ENCODE results near the gene C1QTNF4. TPM values are rescaled to one million over a fixed set of nuclear protein-coding genes. Genes with fewer than 3 reads are reported as not detected.

The C1QTNF4 gene
- total and polyA plus RNA-seq, 2 of the 13 experiments (the other 11 are each of a cell fraction or from before 2014, with no cell fraction given) = not detected

DNA sequence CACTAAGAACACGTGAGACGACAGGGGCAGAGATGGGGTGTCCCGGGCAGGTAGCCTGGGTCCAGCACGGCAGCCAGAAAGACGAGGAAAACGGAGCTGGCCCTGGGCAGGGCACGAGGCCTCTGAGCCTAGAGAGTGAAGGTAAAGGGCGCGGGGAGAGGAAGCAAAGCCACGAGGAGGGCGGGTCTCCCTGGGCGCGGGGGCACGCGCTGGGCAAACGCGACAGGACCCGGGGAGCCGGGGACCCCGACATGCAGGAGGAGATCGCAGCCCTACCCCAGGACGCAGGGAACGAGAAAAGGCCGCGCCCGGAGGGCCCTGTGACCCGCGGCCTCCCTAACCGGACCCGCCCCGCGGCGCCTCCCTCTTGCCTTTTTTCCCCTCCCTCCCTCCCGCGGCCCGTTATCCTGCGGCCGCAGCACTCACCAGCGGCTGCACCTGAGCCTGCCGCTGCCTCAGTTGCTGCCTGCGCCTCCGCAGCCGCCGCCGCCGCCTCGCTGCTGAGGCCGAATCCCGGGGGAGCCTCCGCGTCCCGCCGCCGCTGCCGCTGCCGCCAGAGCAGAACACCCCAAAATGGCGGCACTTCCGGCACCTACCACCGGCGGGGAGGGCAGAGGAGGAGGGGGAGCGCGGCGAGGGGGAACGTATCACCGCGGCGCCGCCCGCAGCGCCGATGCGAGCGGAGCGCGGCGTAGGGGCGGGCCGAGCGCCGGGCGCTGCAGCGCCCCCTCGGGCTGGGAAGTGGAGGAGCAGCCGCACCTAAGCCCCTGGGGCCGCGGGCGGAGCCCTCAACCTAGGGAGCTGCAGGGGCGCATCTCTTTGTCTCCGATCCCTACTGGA lies 41.4 kb downstream of the C1QTNF4 start, which contains the start of gene CELF1 (continued):
- TF ChIP-seq, protein P1, sequence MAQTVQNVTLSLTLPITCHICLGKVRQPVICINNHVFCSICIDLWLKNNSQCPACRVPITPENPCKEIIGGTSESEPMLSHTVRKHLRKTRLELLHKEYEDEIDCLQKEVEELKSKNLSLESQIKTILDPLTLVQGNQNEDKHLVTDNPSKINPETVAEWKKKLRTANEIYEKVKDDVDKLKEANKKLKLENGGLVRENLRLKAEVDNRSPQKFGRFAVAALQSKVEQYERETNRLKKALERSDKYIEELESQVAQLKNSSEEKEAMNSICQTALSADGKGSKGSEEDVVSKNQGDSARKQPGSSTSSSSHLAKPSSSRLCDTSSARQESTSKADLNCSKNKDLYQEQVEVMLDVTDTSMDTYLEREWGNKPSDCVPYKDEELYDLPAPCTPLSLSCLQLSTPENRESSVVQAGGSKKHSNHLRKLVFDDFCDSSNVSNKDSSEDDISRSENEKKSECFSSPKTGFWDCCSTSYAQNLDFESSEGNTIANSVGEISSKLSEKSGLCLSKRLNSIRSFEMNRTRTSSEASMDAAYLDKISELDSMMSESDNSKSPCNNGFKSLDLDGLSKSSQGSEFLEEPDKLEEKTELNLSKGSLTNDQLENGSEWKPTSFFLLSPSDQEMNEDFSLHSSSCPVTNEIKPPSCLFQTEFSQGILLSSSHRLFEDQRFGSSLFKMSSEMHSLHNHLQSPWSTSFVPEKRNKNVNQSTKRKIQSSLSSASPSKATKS (CRISPR knock-in tag; IDR thresholded peaks at IDR 0.05) = no peak
- no peak for TF ChIP-seq TEAD2 (CRISPR knock-in tag; IDR thresholded peaks at IDR 0.05)
- TF ChIP-seq MYC (CRISPR knock-in tag; IDR thresholded peaks at IDR 0.05; ENCODE audit: borderline replicate concordance) = peak; percentile 83
- TF ChIP-seq HNF4G (IDR thresholded peaks at IDR 0.05; ENCODE audit: borderline replicate concordance, low read depth, low read length) = no peak
- peak; percentile 39; the same call in 1 of the 2 replicates for TF ChIP-seq HNF4G (CRISPR knock-in tag; IDR thresholded peaks at IDR 0.05; ENCODE audit: borderline replicate concordance, low read depth)
- 0 out of 2 replicates have a peak, but pooled peaks have one; percentile 19 for TF ChIP-seq NR0B2 (CRISPR knock-in tag; IDR thresholded peaks at IDR 0.05)
- TF ChIP-seq ZNF572 (CRISPR knock-in tag; IDR thresholded peaks at IDR 0.05) = 0 out of 2 replicates have a peak, but pooled peaks have one; percentile 67
- TF ChIP-seq ZBTB42 (CRISPR knock-in tag; IDR thresholded peaks at IDR 0.05) = peak; percentile 36; the same call in 1 of the 2 replicates
- no peak for TF ChIP-seq DNMT3B (CRISPR knock-in tag; conservative IDR thresholded peaks at IDR 0.05)
- peak; percentile 96 for TF ChIP-seq ZNF644 (CRISPR knock-in tag; IDR thresholded peaks at IDR 0.05; ENCODE audit: low read depth)
- no peak for TF ChIP-seq SMARCE1 (IDR thresholded peaks at IDR 0.05; ENCODE audit: borderline replicate concordance)
- TF ChIP-seq RBM22 (optimal IDR thresholded peaks at IDR 0.05; ENCODE audit: low read length) = no peak
- TF ChIP-seq, protein P2, sequence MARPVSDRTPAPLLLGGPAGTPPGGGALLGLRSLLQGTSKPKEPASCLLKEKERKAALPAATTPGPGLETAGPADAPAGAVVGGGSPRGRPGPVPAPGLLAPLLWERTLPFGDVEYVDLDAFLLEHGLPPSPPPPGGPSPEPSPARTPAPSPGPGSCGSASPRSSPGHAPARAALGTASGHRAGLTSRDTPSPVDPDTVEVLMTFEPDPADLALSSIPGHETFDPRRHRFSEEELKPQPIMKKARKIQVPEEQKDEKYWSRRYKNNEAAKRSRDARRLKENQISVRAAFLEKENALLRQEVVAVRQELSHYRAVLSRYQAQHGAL (CRISPR knock-in tag; IDR thresholded peaks at IDR 0.05; ENCODE audit: not compliant biosample characterization) = no peak
- no peak for TF ChIP-seq SIN3B (IDR thresholded peaks at IDR 0.05; ENCODE audit: low read length)
- peak; percentile 19; the same call in 1 of the 2 replicates for TF ChIP-seq ZNF430 (CRISPR knock-in tag; IDR thresholded peaks at IDR 0.05)
- TF ChIP-seq, protein P3, sequence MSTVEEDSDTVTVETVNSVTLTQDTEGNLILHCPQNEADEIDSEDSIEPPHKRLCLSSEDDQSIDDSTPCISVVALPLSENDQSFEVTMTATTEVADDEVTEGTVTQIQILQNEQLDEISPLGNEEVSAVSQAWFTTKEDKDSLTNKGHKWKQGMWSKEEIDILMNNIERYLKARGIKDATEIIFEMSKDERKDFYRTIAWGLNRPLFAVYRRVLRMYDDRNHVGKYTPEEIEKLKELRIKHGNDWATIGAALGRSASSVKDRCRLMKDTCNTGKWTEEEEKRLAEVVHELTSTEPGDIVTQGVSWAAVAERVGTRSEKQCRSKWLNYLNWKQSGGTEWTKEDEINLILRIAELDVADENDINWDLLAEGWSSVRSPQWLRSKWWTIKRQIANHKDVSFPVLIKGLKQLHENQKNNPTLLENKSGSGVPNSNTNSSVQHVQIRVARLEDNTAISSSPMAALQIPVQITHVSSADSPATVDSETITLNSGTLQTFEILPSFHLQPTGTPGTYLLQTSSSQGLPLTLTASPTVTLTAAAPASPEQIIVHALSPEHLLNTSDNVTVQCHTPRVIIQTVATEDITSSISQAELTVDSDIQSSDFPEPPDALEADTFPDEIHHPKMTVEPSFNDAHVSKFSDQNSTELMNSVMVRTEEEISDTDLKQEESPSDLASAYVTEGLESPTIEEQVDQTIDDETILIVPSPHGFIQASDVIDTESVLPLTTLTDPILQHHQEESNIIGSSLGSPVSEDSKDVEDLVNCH (CRISPR knock-in tag; IDR thresholded peaks at IDR 0.05) = no peak
- no peak; the same call in 1 of the 2 replicates for TF ChIP-seq TBX2 (CRISPR knock-in tag; IDR thresholded peaks at IDR 0.05; ENCODE audit: borderline replicate concordance)
- no peak for TF ChIP-seq TOE1 (CRISPR knock-in tag; IDR thresholded peaks at IDR 0.05)
- TF ChIP-seq, protein P4, sequence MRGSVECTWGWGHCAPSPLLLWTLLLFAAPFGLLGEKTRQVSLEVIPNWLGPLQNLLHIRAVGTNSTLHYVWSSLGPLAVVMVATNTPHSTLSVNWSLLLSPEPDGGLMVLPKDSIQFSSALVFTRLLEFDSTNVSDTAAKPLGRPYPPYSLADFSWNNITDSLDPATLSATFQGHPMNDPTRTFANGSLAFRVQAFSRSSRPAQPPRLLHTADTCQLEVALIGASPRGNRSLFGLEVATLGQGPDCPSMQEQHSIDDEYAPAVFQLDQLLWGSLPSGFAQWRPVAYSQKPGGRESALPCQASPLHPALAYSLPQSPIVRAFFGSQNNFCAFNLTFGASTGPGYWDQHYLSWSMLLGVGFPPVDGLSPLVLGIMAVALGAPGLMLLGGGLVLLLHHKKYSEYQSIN (CRISPR knock-in tag; IDR thresholded peaks at IDR 0.05; ENCODE audit: borderline replicate concordance) = no peak
- TF ChIP-seq ZNF768 (CRISPR knock-in tag; IDR thresholded peaks at IDR 0.05) = peak; percentile 44; the same call in 1 of the 2 replicates
- TF ChIP-seq GZF1 (CRISPR knock-in tag; IDR thresholded peaks at IDR 0.05) = peak; percentile 64; the same call in 1 of the 2 replicates
- TF ChIP-seq ZNF607 (CRISPR knock-in tag; IDR thresholded peaks at IDR 0.05; ENCODE audit: borderline replicate concordance) = no peak
- TF ChIP-seq TARDBP (CRISPR knock-in tag; IDR thresholded peaks at IDR 0.05) = no peak; the same call in 1 of the 2 replicates
